MCF 10A (cell line): Measurements from ENCODE around the gene BASP1. TPM values are rescaled to one million over a fixed set of nuclear protein-coding genes. Genes with fewer than 3 reads are reported as not detected.
A peak's percentile ranks its signal among the peaks of the same experiment; 100 is the strongest.

ENCODE experiments used
- BruUV-seq: library from RNA; stranded (reverse); fragments of 400-500 nt; replicated peaks from 2 replicates; lab custom pipeline; 2021; lab: Mats Ljungman, UMichigan
- CTCF ChIA-PET: fragments of 300-600 bp; sonication (Branson Sonifier 250); formaldehyde crosslinking; extraction: SDS; loops from one replicate; lab custom pipeline; 2021; ENCODE audit warnings: antibody characterized with exemption, inconsistent platforms; lab: Yijun Ruan, JAX
- POLR2A ChIA-PET: fragments of 300-600, 350-650 bp; sonication (Branson Sonifier 250); formaldehyde crosslinking; extraction: SDS; loops from one replicate; lab custom pipeline; 2020; ENCODE audit warnings: antibody characterized with exemption, inconsistent platforms; lab: Yijun Ruan, JAX
- DNase-seq: peaks from one replicate; pipeline ENCODE4 v3.0.0-alpha.2; 2018; ENCODE audit not compliant: unreplicated experiment
- H3K27ac Mint-ChIP-seq: one replicate; pipeline ENCODE4 v1.8.0; 2022; ENCODE audit warnings: mild to moderate bottlenecking, low read depth, mixed read lengths; ENCODE audit not compliant: unreplicated experiment
- H3K27me3 Mint-ChIP-seq: one replicate; pipeline ENCODE4 v1.8.0; 2022; ENCODE audit warnings: mixed read lengths; ENCODE audit not compliant: insufficient read depth, unreplicated experiment
- H3K36me3 Mint-ChIP-seq: one replicate; pipeline ENCODE4 v1.8.0; 2022; ENCODE audit warnings: mild to moderate bottlenecking, moderate library complexity, mixed read lengths; ENCODE audit not compliant: insufficient read depth, unreplicated experiment
- H3K4me1 Mint-ChIP-seq: one replicate; pipeline ENCODE4 v1.8.0; 2022; ENCODE audit warnings: mixed read lengths; ENCODE audit not compliant: insufficient read depth, unreplicated experiment
- H3K4me3 Mint-ChIP-seq: one replicate; pipeline ENCODE4 v1.8.0; 2022; ENCODE audit warnings: mild to moderate bottlenecking, moderate library complexity, mixed read lengths; ENCODE audit not compliant: unreplicated experiment
- H3K9me3 Mint-ChIP-seq: one replicate; pipeline ENCODE4 v1.8.0; 2022; ENCODE audit warnings: mixed read lengths; ENCODE audit not compliant: unreplicated experiment
- CTCF ChIP-seq: fragments of 200-600 bp; IDR thresholded peaks from one replicate; pipeline ENCODE4 v1.8.0; 2022; ENCODE audit warnings: antibody characterized with exemption, mild to moderate bottlenecking; ENCODE audit not compliant: unreplicated experiment
- intact Hi-C: fragments of 100-400 bp; cut with micrococcal nuclease; formaldehyde crosslinking; loops from 2 replicates; pipeline ENCODE4 v1.14.1; 2022
- total RNA-seq: library from RNA; stranded (reverse); gene quantifications from 2 replicates; pipeline ENCODE4 v1.2.3, GENCODE V29; 2022

BASP1 gene
- total RNA-seq, 1 experiment from 2014 or later, result 84.5 TPM

GRCh38 chr5:17287501-17288155 lies 70.2 kb downstream of the BASP1 start:
- H3K9me3 Mint-ChIP-seq, result peaks cover 14% of the 10 kb centered on the region
- no peak for TF ChIP-seq CTCF
- ChIA-PET POLR2A (no interaction called here), CTCF (no interaction called here)
- no peak for DNase-seq
- H3K36me3 Mint-ChIP-seq, result peaks cover 6% of the 10 kb centered on the region
- H3K27ac Mint-ChIP-seq, result peak overlapping the region; percentile 39
- no peaks in the 10 kb centered on the region for H3K4me1 Mint-ChIP-seq
- intact Hi-C loops, result no loop called here
- no TSS peak for BruUV-seq
- no peak overlapping the region for H3K4me3 Mint-ChIP-seq
- H3K27me3 Mint-ChIP-seq, result no peaks in the 10 kb centered on the region

DNA sequence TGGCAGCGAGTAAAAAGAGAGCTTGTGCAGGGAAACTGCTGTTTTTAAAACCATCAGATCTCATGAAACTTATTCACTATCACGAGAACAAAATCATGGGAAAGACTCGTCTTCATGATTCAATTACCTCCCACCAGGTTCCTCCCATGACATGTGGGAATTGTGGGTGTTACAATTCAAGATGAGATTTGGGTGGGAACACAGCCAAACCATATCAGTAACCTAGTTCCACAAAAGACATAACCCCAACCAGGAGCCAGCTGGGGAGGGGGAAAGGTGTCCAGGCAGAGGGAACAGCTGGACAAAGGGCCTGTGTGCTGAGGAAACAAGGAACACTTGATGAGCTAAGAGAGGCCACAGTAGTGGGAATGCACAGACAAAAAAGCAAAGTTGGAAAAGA lies 71.1 kb downstream of the BASP1 start:
- ChIA-PET CTCF (no interaction called here), POLR2A (no interaction called here)
- intact Hi-C loops, result no loop called here

GRCh38 chr5:17289681-17290539 lies 72.5 kb downstream of the BASP1 start:
- Mint-ChIP-seq H3K27me3 (no peaks in the 10 kb centered on the region), H3K36me3 (peaks cover 6% of the 10 kb centered on the region), H3K27ac (no peak overlapping the region), H3K9me3 (peaks cover 14% of the 10 kb centered on the region), H3K4me3 (no peak overlapping the region), H3K4me1 (no peaks in the 10 kb centered on the region)
- TF ChIP-seq CTCF, result no peak
- DNase-seq, result no peak
- intact Hi-C loops, result no loop called here
- no TSS peak for BruUV-seq
- POLR2A ChIA-PET, result interaction anchor here (0.6 kb wide), 1 partner anchor 61 kb away, joined by 3 read pairs; no protein-coding TSS in a partner anchor
- CTCF ChIA-PET, result interaction anchor here (0.6 kb wide), 1 partner anchor 73 kb away, joined by 3 read pairs; no protein-coding TSS in a partner anchor

More for the DNA sequence above, 71.1 kb downstream of the BASP1 start:
- Mint-ChIP-seq H3K27ac (no peak overlapping the region), H3K4me1 (no peaks in the 10 kb centered on the region), H3K27me3 (no peaks in the 10 kb centered on the region), H3K36me3 (peaks cover 6% of the 10 kb centered on the region), H3K4me3 (no peak overlapping the region), H3K9me3 (peaks cover 14% of the 10 kb centered on the region)
- DNase-seq, result no peak
- BruUV-seq, result no TSS peak
- TF ChIP-seq CTCF, result no peak

- no peak overlapping the region for H3K4me3 Mint-ChIP-seq
- BruUV-seq, result no TSS peak
- H3K27me3 Mint-ChIP-seq, result no peaks in the 10 kb centered on the region
- peaks cover 14% of the 10 kb centered on the region for H3K9me3 Mint-ChIP-seq
- peaks cover 6% of the 10 kb centered on the region for H3K36me3 Mint-ChIP-seq
- H3K4me1 Mint-ChIP-seq, result no peaks in the 10 kb centered on the region
- CTCF ChIA-PET, result no interaction called here
- TF ChIP-seq CTCF, result no peak
- no peak for DNase-seq
- POLR2A ChIA-PET, result no interaction called here
- H3K27ac Mint-ChIP-seq, result no peak overlapping the region
- intact Hi-C loops, result no loop called here
These were observed 73.1 kb downstream of the BASP1 start for GRCh38 chr5:17290540-17290974.
